Measurements from ENCODE around the gene PTBP1.

The PTBP1 gene

GRCh38 chr19:798415-799075 lies 1.3 kb downstream of the PTBP1 start:
- Histone ChIP-seq H3K36me3 (ENCODE audit: control insufficient read depth, insufficient read depth, low read length) (peaks cover 29% of the 10 kb centered on the region), H3K4me1 (ENCODE audit: control insufficient read depth, insufficient read depth, low read length) (peaks cover 8% of the 10 kb centered on the region), H3K27ac (ENCODE audit: low read length) (no peak overlapping the region), H3K27me3 (ENCODE audit: control insufficient read depth, insufficient read depth, low read length) (no peaks in the 10 kb centered on the region), H3K4me3 (ENCODE audit: low read length) (peak overlapping the region; percentile 97), H3K9me3 (ENCODE audit: control insufficient read depth, insufficient read depth, low read length) (no peaks in the 10 kb centered on the region)
- WGBS (ENCODE audit: insufficient coverage, insufficient read length), result no CpG with 5 or more reads among the region's 44 CpGs
- DNase-seq (ENCODE audit: low read depth, low spot score), result no peak

GRCh38 chr19:799076-799881 lies 2.0 kb downstream of the PTBP1 start:
- Histone ChIP-seq H3K4me1 (ENCODE audit: control insufficient read depth, insufficient read depth, low read length) (peaks cover 7% of the 10 kb centered on the region), H3K36me3 (ENCODE audit: control insufficient read depth, insufficient read depth, low read length) (peaks cover 36% of the 10 kb centered on the region), H3K9me3 (ENCODE audit: control insufficient read depth, insufficient read depth, low read length) (no peaks in the 10 kb centered on the region), H3K27me3 (ENCODE audit: control insufficient read depth, insufficient read depth, low read length) (no peaks in the 10 kb centered on the region), H3K4me3 (ENCODE audit: low read length) (peak overlapping the region; percentile 97; the same call in 1 of the 2 replicates), H3K27ac (ENCODE audit: low read length) (no peak overlapping the region)
- DNase-seq (ENCODE audit: low read depth, low spot score), result no peak
- WGBS (ENCODE audit: insufficient coverage, insufficient read length), result no CpG with 5 or more reads among the region's 28 CpGs

- H3K4me1 ChIP-seq (ENCODE audit: control insufficient read depth, insufficient read depth, low read length), result peaks cover 7% of the 10 kb centered on the region
- no peaks in the 10 kb centered on the region for H3K9me3 ChIP-seq (ENCODE audit: control insufficient read depth, insufficient read depth, low read length)
- H3K4me3 ChIP-seq (ENCODE audit: low read length), result no peak overlapping the region
- WGBS (ENCODE audit: insufficient coverage, insufficient read length), result no CpG with 5 or more reads among the region's 17 CpGs
- DNase-seq (ENCODE audit: low read depth, low spot score), result no peak
- no peaks in the 10 kb centered on the region for H3K27me3 ChIP-seq (ENCODE audit: control insufficient read depth, insufficient read depth, low read length)
- no peak overlapping the region for H3K27ac ChIP-seq (ENCODE audit: low read length)
- H3K36me3 ChIP-seq (ENCODE audit: control insufficient read depth, insufficient read depth, low read length), result peaks cover 48% of the 10 kb centered on the region
These were observed 3.2 kb downstream of the PTBP1 start for GRCh38 chr19:800360-801029.

- Histone ChIP-seq H3K4me1 (ENCODE audit: control insufficient read depth, insufficient read depth, low read length) (peaks cover 7% of the 10 kb centered on the region), H3K27me3 (ENCODE audit: control insufficient read depth, insufficient read depth, low read length) (no peaks in the 10 kb centered on the region), H3K4me3 (ENCODE audit: low read length) (no peak overlapping the region), H3K27ac (ENCODE audit: low read length) (no peak overlapping the region), H3K9me3 (ENCODE audit: control insufficient read depth, insufficient read depth, low read length) (no peaks in the 10 kb centered on the region), H3K36me3 (ENCODE audit: control insufficient read depth, insufficient read depth, low read length) (peaks cover 56% of the 10 kb centered on the region)
- WGBS (ENCODE audit: insufficient coverage, insufficient read length), result no CpG with 5 or more reads among the region's 29 CpGs
- DNase-seq (ENCODE audit: low read depth, low spot score), result no peak
These were observed 4.0 kb downstream of the PTBP1 start for GRCh38 chr19:801030-801860.

- Histone ChIP-seq H3K27ac (ENCODE audit: low read length) (no peak overlapping the region), H3K4me1 (ENCODE audit: control insufficient read depth, insufficient read depth, low read length) (peaks cover 7% of the 10 kb centered on the region), H3K36me3 (ENCODE audit: control insufficient read depth, insufficient read depth, low read length) (peaks cover 63% of the 10 kb centered on the region), H3K27me3 (ENCODE audit: control insufficient read depth, insufficient read depth, low read length) (no peaks in the 10 kb centered on the region), H3K4me3 (ENCODE audit: low read length) (no peak overlapping the region), H3K9me3 (ENCODE audit: control insufficient read depth, insufficient read depth, low read length) (no peaks in the 10 kb centered on the region)
- no peak for DNase-seq (ENCODE audit: low read depth, low spot score)
- WGBS (ENCODE audit: insufficient coverage, insufficient read length), result no CpG with 5 or more reads among the region's 23 CpGs
These were observed 4.7 kb downstream of the PTBP1 start for GRCh38 chr19:801861-802497.

GRCh38 chr19:802498-803098 lies 5.3 kb downstream of the PTBP1 start:
- Histone ChIP-seq H3K9me3 (ENCODE audit: control insufficient read depth, insufficient read depth, low read length) (no peaks in the 10 kb centered on the region), H3K4me1 (ENCODE audit: control insufficient read depth, insufficient read depth, low read length) (peaks cover 7% of the 10 kb centered on the region), H3K4me3 (ENCODE audit: low read length) (no peak overlapping the region), H3K27ac (ENCODE audit: low read length) (no peak overlapping the region), H3K36me3 (ENCODE audit: control insufficient read depth, insufficient read depth, low read length) (peaks cover 69% of the 10 kb centered on the region), H3K27me3 (ENCODE audit: control insufficient read depth, insufficient read depth, low read length) (no peaks in the 10 kb centered on the region)
- no CpG with 5 or more reads among the region's 28 CpGs for WGBS (ENCODE audit: insufficient coverage, insufficient read length)
- DNase-seq (ENCODE audit: low read depth, low spot score), result no peak

GRCh38 chr19:803099-803561 lies 5.9 kb downstream of the PTBP1 start:
- WGBS (ENCODE audit: insufficient coverage, insufficient read length), result no CpG with 5 or more reads among the region's 17 CpGs
- no peak for DNase-seq (ENCODE audit: low read depth, low spot score)
- Histone ChIP-seq H3K27me3 (ENCODE audit: control insufficient read depth, insufficient read depth, low read length) (no peaks in the 10 kb centered on the region), H3K36me3 (ENCODE audit: control insufficient read depth, insufficient read depth, low read length) (peaks cover 74% of the 10 kb centered on the region), H3K4me1 (ENCODE audit: control insufficient read depth, insufficient read depth, low read length) (peaks cover 7% of the 10 kb centered on the region), H3K27ac (ENCODE audit: low read length) (no peak overlapping the region), H3K9me3 (ENCODE audit: control insufficient read depth, insufficient read depth, low read length) (no peaks in the 10 kb centered on the region), H3K4me3 (ENCODE audit: low read length) (no peak overlapping the region)

GRCh38 chr19:803686-804418 lies 6.6 kb downstream of the PTBP1 start:
- WGBS (ENCODE audit: insufficient coverage, insufficient read length), result no CpG with 5 or more reads among the region's 31 CpGs
- DNase-seq (ENCODE audit: low read depth, low spot score), result no peak
- Histone ChIP-seq H3K4me1 (ENCODE audit: control insufficient read depth, insufficient read depth, low read length) (peaks cover 7% of the 10 kb centered on the region), H3K4me3 (ENCODE audit: low read length) (no peak overlapping the region), H3K36me3 (ENCODE audit: control insufficient read depth, insufficient read depth, low read length) (peaks cover 78% of the 10 kb centered on the region), H3K27me3 (ENCODE audit: control insufficient read depth, insufficient read depth, low read length) (no peaks in the 10 kb centered on the region), H3K9me3 (ENCODE audit: control insufficient read depth, insufficient read depth, low read length) (no peaks in the 10 kb centered on the region), H3K27ac (ENCODE audit: low read length) (no peak overlapping the region)
